ENCODE data around the gene ESPL1.
"Not testable (repeated sequence)": the region's sequence is repeated elsewhere in the genome, so short reads cannot be mapped to it uniquely, and the experiment has no call there.

ESPL1 gene

GRCh38 chr12:53258541-53259539 lies 9.3 kb upstream of the ESPL1 start:
- DNase-seq (ENCODE audit: low spot score): no peak

- DNase-seq (ENCODE audit: low spot score): no peak
Measured at GRCh38 chr12:53259891-53260290, 8.2 kb upstream of the ESPL1 start.

GRCh38 chr12:53265783-53266182 lies 2.3 kb upstream of the ESPL1 start:
- DNase-seq (ENCODE audit: low spot score): no peak

DNA sequence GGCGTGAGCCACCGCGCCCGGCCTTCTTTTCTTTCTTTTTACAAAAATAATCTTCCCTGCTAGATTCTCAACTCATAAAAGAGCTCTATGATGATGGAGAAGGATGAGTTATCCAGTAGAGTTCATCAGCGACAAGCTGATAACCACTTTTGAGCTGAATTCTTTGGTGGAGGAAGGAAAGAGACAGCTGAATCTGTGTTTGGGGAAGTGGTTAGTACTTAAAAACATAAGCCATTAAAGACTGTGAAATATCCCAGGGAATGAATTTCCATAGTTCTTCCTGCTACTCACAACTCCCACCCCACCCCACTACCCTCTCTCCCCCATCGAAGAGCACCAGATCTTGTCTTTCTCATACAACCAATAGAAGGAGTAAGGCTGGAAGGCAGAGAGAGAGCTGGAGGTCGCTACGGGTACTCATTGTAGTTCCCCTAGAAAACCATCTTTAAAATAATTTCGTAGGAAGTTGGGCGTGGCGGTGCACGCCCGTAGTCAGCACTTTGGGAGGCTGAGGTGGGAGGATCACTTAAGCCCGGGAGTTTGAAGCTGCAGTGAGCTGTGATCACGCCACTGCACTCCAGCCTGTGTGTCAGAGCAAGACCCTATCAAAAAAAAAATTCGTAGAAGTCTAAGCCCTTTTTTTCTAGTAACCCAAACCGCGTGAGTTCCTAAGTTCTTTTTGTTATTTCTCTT lies 647 bp upstream of the ESPL1 start:
- DNase-seq (ENCODE audit: low spot score): no peak

DNA sequence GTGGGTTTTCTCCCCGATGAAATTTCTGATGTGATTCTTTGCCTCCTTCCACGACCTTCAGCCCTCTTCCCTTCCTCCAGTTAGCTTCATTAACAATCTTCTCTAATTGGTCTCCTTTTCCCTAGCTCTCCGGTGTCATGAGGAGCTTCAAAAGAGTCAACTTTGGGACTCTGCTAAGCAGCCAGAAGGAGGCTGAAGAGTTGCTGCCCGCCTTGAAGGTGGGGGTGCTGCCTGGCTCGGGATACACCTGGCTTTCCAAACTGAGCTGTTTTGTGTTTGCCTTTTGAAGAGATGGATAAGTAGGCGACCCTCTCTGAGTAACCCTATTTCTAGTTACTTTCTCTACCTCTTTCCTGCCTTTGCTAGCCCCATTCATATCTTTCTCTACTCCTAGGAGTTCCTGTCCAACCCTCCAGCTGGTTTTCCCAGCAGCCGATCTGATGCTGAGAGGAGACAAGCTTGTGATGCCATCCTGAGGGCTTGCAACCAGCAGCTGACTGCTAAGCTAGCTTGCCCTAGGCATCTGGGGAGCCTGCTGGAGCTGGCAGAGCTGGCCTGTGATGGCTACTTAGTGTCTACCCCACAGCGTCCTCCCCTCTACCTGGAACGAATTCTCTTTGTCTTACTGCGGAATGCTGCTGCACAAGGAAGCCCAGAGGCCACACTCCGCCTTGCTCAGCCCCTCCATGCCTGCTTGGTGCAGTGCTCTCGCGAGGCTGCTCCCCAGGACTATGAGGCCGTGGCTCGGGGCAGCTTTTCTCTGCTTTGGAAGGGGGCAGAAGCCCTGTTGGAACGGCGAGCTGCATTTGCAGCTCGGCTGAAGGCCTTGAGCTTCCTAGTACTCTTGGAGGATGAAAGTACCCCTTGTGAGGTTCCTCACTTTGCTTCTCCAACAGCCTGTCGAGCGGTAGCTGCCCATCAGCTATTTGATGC lies 797 bp downstream of the ESPL1 start:
- peak; percentile 20 for DNase-seq (ENCODE audit: low spot score)

DNA sequence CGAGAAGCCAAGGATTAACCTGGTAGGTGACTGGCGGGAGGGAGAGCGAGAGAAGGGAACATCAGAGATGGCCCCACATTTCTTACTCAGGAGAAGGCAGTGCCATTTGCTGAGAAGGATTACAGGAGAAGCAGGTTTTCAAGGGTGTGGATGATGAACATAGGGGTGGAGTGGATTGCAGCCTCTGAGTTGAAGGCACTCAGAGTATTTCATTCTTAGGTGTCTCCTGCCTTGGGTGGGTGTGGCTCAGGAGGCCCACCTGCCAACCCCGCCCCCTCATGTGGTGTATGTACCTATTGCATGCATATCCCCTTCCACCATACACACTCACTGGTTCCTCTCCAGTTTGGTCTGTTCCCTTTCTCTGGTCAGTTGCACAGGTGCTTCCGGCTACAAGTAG lies 6.3 kb downstream of the ESPL1 start:
- DNase-seq (ENCODE audit: low spot score): no peak

- DNase-seq (ENCODE audit: low spot score): no peak
Measured at GRCh38 chr12:53276511-53276910, 8.4 kb downstream of the ESPL1 start.

GRCh38 chr12:53277981-53278380 lies 9.9 kb downstream of the ESPL1 start:
- DNase-seq (ENCODE audit: low spot score): no peak

- no peak for DNase-seq (ENCODE audit: low spot score)
Measured at GRCh38 chr12:53279283-53279869, 11.3 kb downstream of the ESPL1 start.

- no peak for DNase-seq (ENCODE audit: low spot score)
Measured at GRCh38 chr12:53279888-53280498, 11.9 kb downstream of the ESPL1 start.

DNA sequence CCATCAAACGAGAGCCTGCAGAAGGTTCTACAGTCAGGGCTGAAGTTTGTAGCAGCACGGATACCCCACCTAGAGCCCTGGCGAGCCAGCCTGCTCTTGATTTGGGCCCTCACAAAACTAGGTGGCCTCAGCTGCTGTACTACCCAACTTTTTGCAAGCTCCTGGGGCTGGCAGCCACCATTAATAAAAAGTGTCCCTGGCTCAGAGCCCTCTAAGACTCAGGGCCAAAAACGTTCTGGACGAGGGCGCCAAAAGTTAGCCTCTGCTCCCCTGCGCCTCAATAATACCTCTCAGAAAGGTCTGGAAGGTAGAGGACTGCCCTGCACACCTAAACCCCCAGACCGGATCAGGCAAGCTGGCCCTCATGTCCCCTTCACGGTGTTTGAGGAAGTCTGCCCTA lies 18.3 kb downstream of the ESPL1 start:
- no peak for DNase-seq (ENCODE audit: low spot score)

- peak; percentile 73 for DNase-seq (ENCODE audit: low spot score)
Measured at GRCh38 chr12:53287741-53288216, 19.7 kb downstream of the ESPL1 start.

DNA sequence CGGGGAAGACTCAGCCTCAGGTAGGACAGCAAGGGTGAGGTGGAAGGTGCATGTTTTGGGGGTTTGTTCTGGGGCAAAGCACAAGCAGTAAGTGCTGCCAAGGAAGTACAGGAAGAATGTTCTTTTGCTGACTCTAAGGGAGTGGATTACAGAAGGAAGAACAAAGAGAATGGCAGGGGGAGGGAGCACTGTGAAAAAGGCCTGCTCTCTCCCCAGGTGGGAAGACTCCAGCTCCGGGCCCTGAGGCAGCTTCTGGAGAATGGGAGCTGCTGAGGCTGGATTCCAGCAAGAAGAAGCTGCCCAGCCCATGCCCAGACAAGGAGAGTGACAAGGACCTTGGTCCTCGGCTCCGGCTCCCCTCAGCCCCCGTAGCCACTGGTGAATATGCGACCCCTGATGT lies 20.2 kb downstream of the ESPL1 start:
- DNase-seq (ENCODE audit: low spot score): no peak

GRCh38 chr12:53289891-53290290 lies 21.8 kb downstream of the ESPL1 start:
- peak; percentile 57 for DNase-seq (ENCODE audit: low spot score)

- no peak for DNase-seq (ENCODE audit: low spot score)
Measured at GRCh38 chr12:53290661-53291060, 22.6 kb downstream of the ESPL1 start.

DNA sequence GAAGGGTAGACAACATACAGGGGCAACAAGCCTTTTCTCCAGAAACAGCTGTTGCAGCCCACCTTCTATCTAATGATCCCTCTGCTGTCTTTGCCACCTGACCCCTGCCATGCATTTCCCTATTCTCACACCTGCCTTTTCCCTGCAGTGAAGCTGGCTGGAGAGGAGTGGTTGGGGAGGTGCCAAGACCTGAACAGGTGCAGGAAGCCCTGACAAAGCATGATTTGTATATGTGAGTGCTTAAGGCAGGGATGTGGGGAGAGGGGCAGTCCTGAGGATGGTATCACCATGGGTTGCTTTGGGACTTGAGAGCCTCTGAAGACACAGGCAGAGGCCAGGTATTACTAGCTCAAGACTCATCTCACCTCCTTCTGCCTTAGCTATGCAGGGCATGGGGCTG lies 24.3 kb downstream of the ESPL1 start:
- DNase-seq (ENCODE audit: low spot score): no peak

DNA sequence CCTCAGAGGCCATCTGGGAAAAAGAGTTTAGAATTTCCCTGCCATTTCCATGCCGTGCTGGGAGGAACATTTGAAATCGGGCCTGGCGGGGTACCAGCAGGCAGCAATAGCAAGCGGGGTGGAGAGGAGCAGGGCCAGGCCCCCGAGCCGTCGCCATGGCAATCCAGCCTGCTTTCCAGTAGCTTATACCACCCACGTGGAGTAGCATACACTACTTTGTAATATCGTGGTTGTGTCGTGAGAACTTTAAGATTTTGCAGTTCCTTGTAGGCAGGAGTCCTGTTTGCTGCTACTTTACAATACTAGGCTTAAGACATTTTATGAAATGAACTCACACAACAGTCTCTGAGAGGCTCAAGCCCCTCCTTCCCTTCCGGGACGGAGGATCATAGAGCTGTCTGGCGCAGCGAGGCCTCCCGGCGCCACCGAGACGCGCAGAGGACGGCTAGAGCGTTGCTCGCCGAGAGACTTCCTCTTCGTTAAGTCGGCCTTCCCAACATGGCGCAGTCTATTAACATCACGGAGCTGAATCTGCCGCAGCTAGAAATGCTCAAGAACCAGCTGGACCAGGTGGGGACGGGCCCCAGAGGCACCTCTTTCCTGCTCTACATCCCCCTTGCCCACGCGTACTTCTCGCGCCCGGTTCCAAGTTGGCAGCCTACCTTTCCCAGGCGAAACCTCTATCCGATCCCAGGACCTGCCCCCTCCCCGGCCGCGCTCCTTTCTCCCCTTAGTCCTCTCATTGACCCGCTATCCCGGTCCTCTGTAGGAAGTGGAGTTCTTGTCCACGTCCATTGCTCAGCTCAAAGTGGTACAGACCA lies 27.2 kb downstream of the ESPL1 start, which contains the start of gene PFDN5:
PFDN5 (plus strand) TSS at position 473 of the 821 bp plus-strand sequence; CDS start at position 499, 26 bp downstream.
- peak; percentile 88 for DNase-seq (ENCODE audit: low spot score)

DNA sequence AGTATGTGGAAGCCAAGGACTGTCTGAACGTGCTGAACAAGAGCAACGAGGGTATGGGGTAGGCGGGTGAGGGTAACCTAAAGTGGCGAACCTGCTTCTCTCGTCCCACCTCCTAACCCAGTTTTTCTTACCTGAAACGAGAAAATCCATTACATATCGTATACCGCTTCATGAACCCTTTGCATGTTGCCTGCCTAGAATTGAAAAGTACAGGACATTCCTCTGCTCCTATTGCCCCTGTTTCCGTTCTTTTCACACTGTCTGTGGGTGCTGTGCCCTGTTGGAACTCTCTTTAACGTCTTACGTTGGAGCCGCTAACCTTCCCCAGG lies 27.8 kb downstream of the ESPL1 start:
- DNase-seq (ENCODE audit: low spot score): no peak

DNA sequence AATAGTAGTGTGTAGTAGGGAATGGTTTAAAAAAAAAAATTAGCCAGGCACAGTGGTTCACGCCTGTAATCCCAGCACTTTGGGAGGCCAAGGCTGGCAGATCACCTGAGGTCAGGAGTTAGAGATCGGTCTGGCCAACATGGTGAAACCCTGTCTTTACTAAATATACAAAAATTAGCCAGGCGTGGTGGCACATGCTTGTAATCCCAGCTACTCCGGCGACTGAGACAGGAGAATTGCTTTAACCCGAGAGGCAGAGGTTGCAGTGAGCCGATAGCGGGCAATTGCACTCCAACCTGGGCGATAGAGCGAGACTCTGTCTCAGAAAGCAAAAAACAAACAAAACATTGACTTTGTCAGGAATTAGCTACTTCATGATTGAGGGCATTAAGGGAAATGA lies 29.0 kb downstream of the ESPL1 start:
- not testable (repeated sequence) for DNase-seq (ENCODE audit: low spot score)

- DNase-seq (ENCODE audit: low spot score): peak; percentile 72
Measured at GRCh38 chr12:53298164-53298563, 30.1 kb downstream of the ESPL1 start.

All from AG08395 (cell line).